ENCODE data around the gene ULK4.
"Not testable (repeated sequence)": the region's sequence is repeated elsewhere in the genome, so short reads cannot be mapped to it uniquely, and the experiment has no call there.

ULK4 gene

GRCh38 chr3:41647730-41648129 lies 314.2 kb downstream of the ULK4 start:
- not testable (repeated sequence) for DNase-seq (ENCODE audit: low read depth)

GRCh38 chr3:41640076-41640475 lies 321.8 kb downstream of the ULK4 start:
- DNase-seq (ENCODE audit: low read depth): no peak

- DNase-seq (ENCODE audit: low read depth): no peak
Observed at GRCh38 chr3:41638381-41638780, 323.5 kb downstream of the ULK4 start.

DNA sequence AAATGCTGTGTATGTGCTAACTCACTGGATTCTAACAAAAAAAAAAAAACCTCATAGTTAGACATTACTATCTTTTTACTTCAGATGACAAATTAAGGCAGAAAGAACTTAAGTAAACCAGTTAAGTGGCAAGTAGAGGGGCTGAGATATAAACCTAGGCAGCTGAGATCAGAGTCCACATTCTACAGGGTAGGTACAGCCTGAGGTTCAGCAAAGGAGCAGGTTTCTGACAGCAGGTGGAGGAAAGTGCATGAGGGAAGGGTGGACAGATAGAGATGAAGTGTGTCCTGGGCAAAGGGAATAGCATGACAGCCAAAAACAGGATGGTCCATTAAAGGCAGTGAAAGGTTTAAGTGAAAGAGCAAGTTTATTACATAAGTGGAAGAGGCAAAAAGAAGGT lies 329.2 kb downstream of the ULK4 start:
- no peak for DNase-seq (ENCODE audit: low read depth)

GRCh38 chr3:41630708-41631107 lies 331.2 kb downstream of the ULK4 start:
- DNase-seq (ENCODE audit: low read depth): no peak

GRCh38 chr3:41629986-41630385 lies 331.9 kb downstream of the ULK4 start:
- no peak for DNase-seq (ENCODE audit: low read depth)

DNA sequence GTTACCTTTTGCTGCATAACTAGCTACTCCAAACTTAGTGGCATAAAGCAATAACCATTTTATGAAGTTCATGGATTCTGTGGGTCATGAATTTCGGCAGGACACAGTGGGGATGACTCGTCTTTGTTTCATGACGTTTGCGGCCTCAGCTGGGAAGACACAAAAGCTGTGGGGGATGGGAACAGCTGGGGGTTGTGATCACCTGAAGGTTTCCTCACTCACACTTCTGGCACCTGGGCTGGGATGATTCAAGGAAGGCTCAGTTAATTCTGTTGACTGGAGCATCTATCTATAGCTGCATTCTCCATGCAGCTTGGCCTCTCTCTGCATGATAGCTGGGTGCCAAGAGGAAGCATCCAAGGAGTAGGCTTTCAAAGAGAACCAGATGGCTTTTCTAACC lies 332.8 kb downstream of the ULK4 start:
- DNase-seq (ENCODE audit: low read depth): no peak

DNA sequence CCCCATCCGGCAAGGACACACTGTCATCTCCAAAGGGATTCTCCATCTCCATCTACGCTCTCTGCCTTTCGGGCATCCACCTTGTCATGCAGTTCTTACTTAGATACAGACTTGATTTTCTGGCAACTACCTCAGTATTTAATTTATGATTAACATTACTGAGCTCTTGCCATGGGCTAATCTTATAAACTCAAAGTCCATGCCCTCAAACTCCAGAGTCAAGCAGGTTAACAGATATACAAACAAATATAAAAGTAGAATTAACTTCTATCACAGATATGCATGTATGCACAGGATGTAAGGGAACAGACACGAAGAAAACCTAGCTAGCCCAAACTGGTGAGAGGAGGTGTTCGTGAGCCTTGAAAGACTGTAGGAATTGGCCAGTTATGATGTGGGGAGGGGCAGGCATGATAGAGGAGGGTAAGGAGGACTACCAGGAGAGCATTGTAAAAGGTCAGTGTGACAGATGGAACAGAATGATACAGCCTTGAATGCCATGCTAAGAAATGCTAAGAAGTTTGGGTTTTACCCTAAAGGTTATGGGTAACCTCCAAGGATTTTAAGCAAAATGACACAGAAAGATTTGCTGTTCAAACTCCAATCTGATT lies 334.3 kb downstream of the ULK4 start:
- no peak for DNase-seq (ENCODE audit: low read depth)

DNA sequence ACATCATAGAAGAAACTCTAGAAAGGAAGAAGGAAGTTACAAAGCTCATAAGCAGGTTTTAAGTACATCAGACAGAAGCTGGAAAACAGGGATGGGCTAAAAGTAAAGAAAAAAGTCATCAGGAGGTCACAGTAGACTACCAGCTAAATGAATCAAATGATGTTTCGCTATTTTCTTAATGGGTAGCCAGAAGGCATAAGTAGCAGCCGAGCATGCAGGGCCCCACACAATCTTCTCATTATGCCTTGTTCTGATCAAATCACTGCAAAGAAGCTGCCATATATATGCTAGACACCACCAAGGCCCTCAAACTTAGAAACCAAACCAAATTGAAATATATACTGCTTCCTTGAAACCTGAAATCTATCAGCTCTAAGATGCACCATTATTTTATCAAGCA lies 349.1 kb downstream of the ULK4 start:
- DNase-seq (ENCODE audit: low read depth): no peak

GRCh38 chr3:41611008-41611407 lies 350.9 kb downstream of the ULK4 start:
- no peak for DNase-seq (ENCODE audit: low read depth)

DNA sequence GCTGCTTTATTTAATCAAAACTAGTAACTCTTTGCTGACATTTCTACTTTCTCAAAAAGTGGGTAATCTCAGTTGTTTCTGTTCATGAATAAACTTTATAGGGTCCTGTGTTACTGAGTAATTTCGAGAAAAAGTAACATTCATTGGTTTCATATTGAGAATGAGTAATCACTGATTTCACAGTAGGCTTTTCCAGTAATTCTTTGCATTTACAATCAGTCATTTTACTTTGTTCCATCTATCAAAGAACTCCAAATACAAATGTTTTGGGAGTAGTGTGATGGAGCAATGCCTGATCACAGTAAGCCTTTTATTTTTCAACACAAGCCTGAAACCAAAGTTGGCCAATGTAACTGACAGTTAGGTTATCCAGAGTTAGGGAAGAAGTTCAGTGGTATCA lies 353.6 kb downstream of the ULK4 start:
- no peak for DNase-seq (ENCODE audit: low read depth)

DNA sequence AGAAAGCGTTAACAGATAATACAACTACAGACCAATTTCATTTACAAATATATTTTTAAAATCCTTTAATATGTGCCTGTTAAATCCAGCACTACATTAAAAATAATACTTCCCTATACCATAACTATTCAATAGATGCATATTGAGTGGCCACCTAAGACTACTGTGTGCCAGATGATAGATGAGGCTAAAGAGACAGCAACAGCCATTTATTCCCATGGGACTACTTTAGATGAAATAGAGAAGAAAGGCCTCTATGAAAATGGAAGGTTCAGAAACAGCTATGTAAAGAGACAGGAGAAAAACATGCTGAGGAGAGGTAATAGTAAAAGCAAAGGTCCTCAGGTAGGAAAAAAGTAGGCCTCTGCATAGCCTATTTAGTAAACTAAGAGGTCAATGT lies 358.1 kb downstream of the ULK4 start:
- DNase-seq (ENCODE audit: low read depth): no peak

DNA sequence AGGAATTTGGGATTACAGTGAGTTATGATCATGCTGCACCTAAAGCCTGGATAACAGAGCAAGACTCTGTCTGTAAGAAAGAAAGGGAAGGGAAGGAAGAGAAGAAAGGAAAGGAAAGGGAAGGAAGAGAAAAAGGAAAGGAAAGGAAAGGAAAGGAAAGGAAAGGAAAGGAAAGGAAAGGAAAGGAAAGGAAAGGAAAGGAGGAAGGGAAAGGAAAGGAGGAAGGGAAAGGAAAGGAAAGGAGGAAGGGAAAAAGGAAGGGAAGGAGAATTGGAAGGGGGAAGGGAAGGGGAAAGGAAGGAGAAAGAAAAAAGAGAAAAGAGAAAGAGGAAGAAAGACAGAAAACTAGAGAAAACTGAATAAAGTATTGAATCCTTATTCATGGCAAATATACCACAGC lies 359.8 kb downstream of the ULK4 start:
- DNase-seq (ENCODE audit: low read depth): no peak

DNA sequence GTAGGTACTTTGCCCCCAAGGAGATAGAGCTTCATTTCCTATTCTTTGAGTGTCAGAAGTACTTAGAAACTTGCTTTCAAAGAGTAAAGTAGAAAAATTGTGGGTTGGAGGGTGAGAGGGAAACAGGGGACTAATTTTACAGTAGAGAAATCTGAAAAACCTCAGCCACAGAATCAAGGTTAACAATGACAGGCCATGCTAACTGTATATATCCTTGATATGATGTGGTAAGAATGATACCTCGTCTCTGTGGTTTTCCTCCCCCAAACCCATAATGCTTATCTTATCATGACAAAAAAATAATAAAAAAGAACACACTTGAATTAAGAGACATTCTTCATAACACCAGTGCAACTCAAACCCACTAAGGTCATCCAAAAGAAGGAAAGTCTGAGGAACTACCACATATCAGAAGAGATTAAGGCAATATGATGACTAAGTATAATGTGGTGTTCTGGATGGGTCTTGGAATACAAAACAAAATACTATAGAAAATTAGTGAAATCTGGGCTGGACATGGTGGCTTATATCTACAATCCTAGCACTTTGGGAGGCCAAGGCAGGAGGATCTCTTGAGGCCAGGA lies 360.4 kb downstream of the ULK4 start:
- DNase-seq (ENCODE audit: low read depth): peak; percentile 1

- DNase-seq (ENCODE audit: low read depth): peak; percentile 13
Observed at GRCh38 chr3:41600616-41601015, 361.3 kb downstream of the ULK4 start.

GRCh38 chr3:41599127-41599484 lies 362.8 kb downstream of the ULK4 start:
- no peak for DNase-seq (ENCODE audit: low read depth)

DNA sequence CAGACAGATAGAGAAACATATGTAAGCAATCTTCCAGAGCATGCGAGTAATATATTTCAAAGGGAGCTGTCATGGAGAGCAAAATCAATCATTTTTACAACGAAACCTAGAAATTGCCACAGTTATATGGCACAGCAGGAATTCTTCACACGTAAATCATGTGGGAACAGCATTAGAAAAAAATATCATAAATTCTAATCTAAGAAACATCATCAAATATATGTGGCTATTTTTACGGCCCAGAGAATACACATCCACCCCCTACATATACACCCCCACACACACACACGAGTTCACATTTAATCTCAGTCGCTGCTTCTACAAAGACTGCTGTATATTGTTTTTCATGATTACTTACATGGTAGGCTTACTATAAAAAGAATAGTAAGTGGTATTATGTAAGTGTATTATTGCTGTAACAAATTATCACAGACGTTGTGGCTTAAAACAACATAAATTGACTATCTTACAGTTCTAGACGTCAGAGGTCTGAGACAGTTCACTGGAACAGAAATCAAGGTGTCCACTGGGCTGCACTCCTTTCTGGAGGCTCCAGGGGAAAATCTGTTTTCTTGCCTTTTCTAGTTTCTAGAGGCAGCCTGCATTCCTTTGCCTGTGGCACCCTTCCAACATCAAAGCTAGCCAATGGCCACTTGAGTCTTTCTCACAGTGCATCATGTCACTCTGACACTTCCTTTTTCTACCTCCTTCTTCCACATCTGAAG lies 363.3 kb downstream of the ULK4 start:
- DNase-seq (ENCODE audit: low read depth): peak; percentile 20

DNA sequence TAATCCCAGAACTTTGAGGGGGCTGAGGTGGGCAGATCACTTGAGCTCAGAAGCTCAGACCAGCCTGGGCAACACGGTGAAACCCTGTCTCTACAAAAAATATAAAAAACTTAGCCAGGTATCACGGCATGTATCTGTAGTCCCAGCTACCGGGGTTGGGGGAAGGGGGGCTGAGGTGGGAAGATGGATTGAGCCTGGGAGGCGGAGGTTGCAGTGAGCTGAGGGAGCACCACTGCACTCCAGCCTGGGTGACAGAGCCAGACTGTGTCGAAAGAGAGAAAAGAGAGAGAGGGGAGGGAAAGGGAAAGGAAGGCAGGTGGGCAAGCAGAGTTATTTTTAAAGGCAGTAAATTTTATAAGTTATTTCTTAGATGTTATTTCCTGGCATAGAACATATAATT lies 368.1 kb downstream of the ULK4 start:
- no peak for DNase-seq (ENCODE audit: low read depth)

- no peak for DNase-seq (ENCODE audit: low read depth)
Observed at GRCh38 chr3:41592753-41593510, 369.0 kb downstream of the ULK4 start.

DNA sequence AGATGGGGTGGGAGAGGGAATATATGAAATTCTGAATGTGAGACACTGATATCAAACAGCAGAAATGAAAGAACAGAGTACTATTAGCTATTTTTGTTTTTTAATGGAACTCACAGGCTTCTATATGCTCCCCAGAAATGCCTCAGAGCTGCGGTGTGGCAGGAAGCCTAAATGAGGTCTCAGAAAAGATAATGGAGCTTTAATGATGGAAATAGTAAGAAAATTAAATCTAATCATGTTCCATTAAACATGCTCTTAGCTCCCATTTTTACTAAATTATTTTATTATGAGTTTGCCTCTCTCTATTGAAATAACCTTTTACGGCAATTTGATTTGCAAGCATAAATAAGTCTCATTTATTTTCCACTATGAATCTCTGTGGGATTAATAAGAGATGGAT lies 378.9 kb downstream of the ULK4 start:
- DNase-seq (ENCODE audit: low read depth): no peak

- DNase-seq (ENCODE audit: low read depth): no peak
Observed at GRCh38 chr3:41581700-41582099, 380.2 kb downstream of the ULK4 start.

- no peak for DNase-seq (ENCODE audit: low read depth)
Observed at GRCh38 chr3:41580274-41580959, 381.5 kb downstream of the ULK4 start.
